ENCODE data around the gene PAIP2.
"Not testable (repeated sequence)": the region's sequence is repeated elsewhere in the genome, so short reads cannot be mapped to it uniquely, and the experiment has no call there.

PAIP2 gene

GRCh38 chr5:139379626-139380449, 38.2 kb downstream of the PAIP2 start:
- no peak for DNase-seq

- no peak for DNase-seq
These were observed 40.4 kb downstream of the PAIP2 start for GRCh38 chr5:139381837-139382761.

DNA sequence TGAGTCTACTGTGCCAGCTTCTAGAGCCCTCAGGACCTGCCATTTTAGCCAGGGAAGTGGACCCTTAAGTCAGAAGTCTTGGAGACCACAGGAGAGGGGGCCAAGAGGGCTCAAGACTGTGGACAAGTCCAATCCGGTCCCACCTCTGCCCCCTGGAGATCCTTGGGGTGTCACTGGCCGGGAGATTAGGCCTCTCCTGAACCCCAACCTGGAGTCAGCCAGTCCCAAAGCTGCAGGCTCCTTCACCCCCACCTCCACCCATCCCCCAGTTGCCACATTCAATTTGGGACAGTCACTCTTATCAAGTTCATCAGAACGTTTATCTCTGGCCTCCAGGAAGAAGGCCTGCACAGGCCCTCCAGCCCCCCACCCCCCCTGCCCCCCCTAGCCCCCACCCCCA, 41.2 kb downstream of the PAIP2 start:
- no peak for DNase-seq

GRCh38 chr5:139383275-139383992, 41.8 kb downstream of the PAIP2 start, which contains the start of gene SLC23A1:
Gene SLC23A1, minus strand, starts transcription at chr5:139383297. Its CDS starts 44 bp downstream, at chr5:139383253.
- no peak for DNase-seq

GRCh38 chr5:139383993-139384590, 42.4 kb downstream of the PAIP2 start:
- no peak for DNase-seq

DNA sequence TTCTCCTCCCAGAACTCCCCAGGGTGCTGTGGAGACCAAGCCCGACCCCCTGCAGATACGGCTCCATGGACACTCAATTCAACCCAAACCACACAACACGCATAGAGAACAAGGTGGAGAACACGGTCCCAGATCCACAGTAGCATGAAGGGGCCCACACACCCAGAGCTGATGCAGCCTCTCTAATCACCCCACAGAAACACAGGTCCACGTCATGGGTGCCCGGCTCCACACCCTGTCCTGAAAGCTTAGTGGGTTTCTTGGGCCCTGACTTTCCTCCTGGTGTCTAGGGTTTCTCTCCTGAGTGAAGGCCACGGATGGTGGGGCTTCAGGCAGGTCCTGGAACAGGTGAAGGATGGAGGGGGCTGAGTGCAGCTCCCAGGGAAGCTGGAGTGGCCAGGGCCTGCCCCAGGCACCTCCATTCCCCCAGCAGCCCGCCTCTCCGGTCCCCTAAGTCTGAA, 43.0 kb downstream of the PAIP2 start:
- no peak for DNase-seq

GRCh38 chr5:139385061-139386049, 43.7 kb downstream of the PAIP2 start:
- DNase-seq = no peak

GRCh38 chr5:139386050-139386438, 44.4 kb downstream of the PAIP2 start:
- DNase-seq = no peak

DNA sequence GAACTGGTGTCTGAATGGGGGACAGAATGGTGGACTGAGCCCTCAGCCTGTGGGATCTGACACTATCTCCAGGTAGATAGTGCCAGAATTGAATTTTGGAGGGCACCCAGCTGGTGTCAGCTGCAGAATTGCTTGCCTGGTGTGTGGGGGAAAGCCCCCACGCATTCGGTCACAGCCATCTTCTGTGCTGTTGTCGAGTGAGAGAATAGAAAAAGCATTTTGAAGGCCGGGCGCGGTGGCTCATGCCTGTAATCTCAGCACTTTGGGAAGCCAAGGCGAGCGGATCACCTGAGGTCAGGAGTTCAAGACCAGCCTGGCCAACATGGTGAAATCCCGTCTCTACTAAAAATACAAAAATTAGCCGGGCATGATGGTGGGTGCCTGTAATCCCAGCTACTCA, 45.3 kb downstream of the PAIP2 start:
- not testable (repeated sequence) for DNase-seq

DNA sequence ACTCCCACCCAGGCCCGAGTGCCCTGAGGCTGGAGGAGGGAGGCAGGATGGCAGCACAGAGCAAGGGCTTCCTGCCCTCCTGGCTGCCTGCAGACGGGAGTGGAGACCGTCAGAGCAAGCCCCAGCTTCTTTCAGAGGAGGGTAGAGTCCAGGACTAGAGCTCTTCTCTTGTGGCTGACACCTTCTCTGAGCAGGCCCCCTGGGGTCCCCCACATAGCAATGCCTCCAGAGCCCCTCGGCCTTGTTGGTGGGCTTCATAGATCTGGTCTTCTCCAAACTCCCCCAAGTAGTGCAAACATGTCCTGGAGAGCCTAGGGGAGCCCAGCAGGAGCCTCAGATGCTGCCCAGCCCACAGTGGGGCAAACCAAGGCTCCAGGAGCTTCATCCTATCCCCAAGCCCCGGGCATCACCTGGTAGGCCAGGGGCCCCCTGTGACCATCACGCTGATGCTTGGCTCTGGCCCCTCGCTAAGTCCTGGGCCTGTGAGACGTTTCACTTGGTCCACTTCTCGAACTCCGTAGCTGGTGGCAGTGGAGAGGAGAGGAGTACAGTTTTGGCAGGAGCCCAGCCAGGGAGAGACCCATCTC, 46.0 kb downstream of the PAIP2 start:
- DNase-seq = no peak

DNA sequence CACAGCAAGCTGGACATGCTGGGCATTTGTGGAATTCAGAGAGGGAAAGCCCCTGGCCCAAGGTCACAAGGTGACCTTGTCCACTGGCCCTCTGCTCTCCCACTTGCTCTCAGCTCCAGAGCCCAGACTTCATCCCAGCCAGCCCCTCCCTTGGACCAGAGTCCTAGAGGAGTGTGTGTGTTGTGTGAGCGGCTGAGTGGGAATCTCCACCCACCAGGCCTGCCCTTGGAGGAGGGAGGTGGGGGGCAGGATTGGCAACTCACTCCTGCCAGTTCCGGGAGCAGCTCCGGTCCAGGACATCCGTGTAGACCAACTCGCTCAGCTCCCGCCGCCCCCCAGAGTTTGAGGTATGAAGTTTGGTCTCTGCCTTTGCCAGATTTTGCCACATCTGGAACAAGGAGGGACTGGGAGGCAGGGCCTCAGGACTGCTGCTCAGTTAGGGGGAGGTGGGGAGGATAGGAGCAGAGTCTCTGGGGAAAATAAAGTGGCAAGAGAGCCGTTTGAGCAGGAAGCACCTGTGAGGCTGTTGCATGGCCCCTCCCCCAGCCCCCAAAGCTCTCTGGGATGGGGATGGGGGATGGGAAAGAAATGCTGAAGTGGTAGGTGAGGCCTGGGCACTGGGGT, 46.7 kb downstream of the PAIP2 start:
- no peak for DNase-seq

- DNase-seq = no peak
These were observed 48.3 kb downstream of the PAIP2 start, which contains the start of gene MZB1 for GRCh38 chr5:139389701-139390638. Gene MZB1, minus strand, starts transcription at chr5:139389913. Its CDS starts 57 bp downstream, at chr5:139389856.

DNA sequence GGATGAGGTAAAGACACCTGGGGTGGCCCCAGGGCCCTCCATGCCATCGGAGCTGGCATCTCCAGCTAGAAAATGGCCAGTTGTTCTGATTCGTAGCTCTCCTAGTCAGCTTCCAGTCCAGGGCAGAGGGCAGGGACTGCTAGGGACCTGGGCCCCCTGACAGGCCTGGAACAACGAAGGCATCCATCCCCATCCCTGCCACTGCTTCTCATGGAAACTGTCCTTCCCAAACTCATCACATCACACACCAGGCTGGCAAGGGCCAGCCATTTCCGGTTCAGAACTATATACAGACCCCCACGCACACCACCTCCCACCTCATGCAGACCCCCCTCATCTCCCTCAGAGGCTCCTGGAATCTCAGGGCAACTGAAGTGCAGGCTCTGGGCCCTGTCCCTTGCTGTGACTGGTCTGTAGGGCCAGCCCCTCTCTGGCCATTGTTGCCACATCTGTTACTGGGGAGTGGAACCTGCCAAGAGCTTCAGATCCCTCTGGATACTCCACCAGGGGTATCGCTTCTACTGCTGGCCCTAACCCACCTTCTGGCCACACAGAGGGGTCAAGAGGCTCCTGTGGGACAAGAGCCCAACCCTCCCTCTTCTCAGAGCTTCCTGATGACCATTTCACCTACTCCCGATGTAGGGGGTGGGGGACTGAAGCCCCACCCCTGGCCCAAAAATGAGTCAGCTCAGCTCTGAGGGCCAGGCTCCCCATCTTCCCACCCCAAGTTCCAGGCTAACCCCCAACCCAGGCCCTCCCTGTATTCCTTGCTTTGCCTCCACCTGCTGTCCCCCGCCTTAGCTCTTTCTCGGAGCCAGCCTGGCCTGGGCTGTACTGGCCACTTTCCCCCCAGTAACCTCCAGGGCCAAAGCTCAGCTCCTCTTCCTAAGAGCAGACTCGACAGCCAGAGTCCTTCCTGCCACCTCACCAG, 49.2 kb downstream of the PAIP2 start:
- no peak for DNase-seq

- DNase-seq = no peak
These were observed 50.1 kb downstream of the PAIP2 start for GRCh38 chr5:139391570-139392323.

GRCh38 chr5:139392324-139392677, 50.6 kb downstream of the PAIP2 start:
- no peak for DNase-seq

- DNase-seq = no peak
These were observed 51.2 kb downstream of the PAIP2 start for GRCh38 chr5:139392678-139393496.
